T-cell (primary cell): Measurements from ENCODE around the gene PRR5L. TPM values are rescaled to one million over a fixed set of nuclear protein-coding genes. Genes with fewer than 3 reads are reported as not detected.

ENCODE experiments used
- ATAC-seq, 4 experiments: fragments of 200-7000 bp in 3 of 4; fragments of 150-1000 bp in 1 of 4; cut with Tn5 transposase; replicated peaks in 1 of 4; 1 replicate in 3 of 4; 2 replicates in 1 of 4; pipeline ENCODE4 v1.10.0; 2021; ENCODE audit warnings: moderate library complexity in 3 of 4, mild to moderate bottlenecking in 2 of 4, moderate number of reproducible peaks in 1 of 4
- CTCF ChIA-PET, 2 donors: fragments of 300-600 bp; sonication (Branson Sonifier 250); formaldehyde crosslinking; loops; one replicate each; lab custom pipeline; 2022; ENCODE audit warnings: antibody characterized with exemption in 2 of 2; lab: Charles Lee
- POLR2A ChIA-PET, 2 donors: fragments of 300-600 bp; sonication (Branson Sonifier 250); formaldehyde crosslinking; loops; one replicate each; lab custom pipeline; 2022; ENCODE audit warnings: antibody characterized with exemption in 2 of 2; lab: Charles Lee
- DNase-seq, 35 experiments: peaks; one replicate each; pipeline versions ENCODE4 v3.0.0 to v3.0.0-alpha.2; 2013 to 2023
- H3K27ac ChIP-seq: one replicate; pipeline ENCODE4 v1.5.1; 2013; ENCODE audit warnings: low read length
- H3K27me3 ChIP-seq, 2 experiments: replicated peaks in 1 of 2; 1 replicate in 1 of 2; 2 replicates in 1 of 2; pipeline versions ENCODE4 v1.6.1 to v1.7.0; 2013; ENCODE audit warnings: low read length in 1 of 2, mixed read lengths in 1 of 2; ENCODE audit not compliant: control insufficient read depth in 2 of 2, insufficient read depth in 2 of 2; ENCODE audit errors: extremely low read depth in 1 of 2
- H3K36me3 ChIP-seq, 2 donors: 1 replicate in 1 of 2; 2 replicates in 1 of 2; pipeline versions ENCODE4 v1.6.1 to v1.7.0; 2013; ENCODE audit warnings: low read length in 1 of 2; ENCODE audit not compliant: control insufficient read depth in 2 of 2, insufficient read depth in 1 of 2; ENCODE audit errors: extremely low read depth in 1 of 2
- H3K4me1 ChIP-seq, 2 experiments: 1 replicate in 1 of 2; 2 replicates in 1 of 2; pipeline versions ENCODE4 v1.6.1 to v1.7.0; 2013; ENCODE audit warnings: low read length in 2 of 2, mixed read lengths in 1 of 2; ENCODE audit not compliant: insufficient read depth in 2 of 2, control insufficient read depth in 1 of 2; ENCODE audit errors: extremely low read depth in 1 of 2
- H3K4me3 ChIP-seq, 2 donors: 1 replicate in 1 of 2; 2 replicates in 1 of 2; pipeline versions ENCODE4 v1.5.1 to v1.7.0; 2013; ENCODE audit warnings: mild to moderate bottlenecking in 2 of 2, low read length in 1 of 2, moderate library complexity in 1 of 2; ENCODE audit not compliant: control insufficient read depth in 1 of 2; ENCODE audit errors: extremely low read depth in 1 of 2
- H3K9me3 ChIP-seq: 2 replicates; pipeline ENCODE4 v1.7.0; 2013
- H3K27ac Mint-ChIP-seq, 2 donors: one replicate each; pipeline ENCODE4 v1.8.0; 2020 to 2021; ENCODE audit warnings: mild to moderate bottlenecking in 2 of 2, mixed read lengths in 2 of 2
- H3K27me3 Mint-ChIP-seq, 2 donors: one replicate each; pipeline ENCODE4 v1.8.0; 2021 to 2022; ENCODE audit warnings: mixed read lengths in 2 of 2
- H3K36me3 Mint-ChIP-seq: one replicate; pipeline ENCODE4 v1.8.0; 2021; ENCODE audit warnings: mixed read lengths
- H3K4me1 Mint-ChIP-seq, 3 donors: one replicate each; pipeline ENCODE4 v1.8.0; 2020 to 2022; ENCODE audit warnings: mixed read lengths in 3 of 3, mild to moderate bottlenecking in 1 of 3
- H3K4me3 Mint-ChIP-seq, 3 donors: one replicate each; pipeline ENCODE4 v1.8.0; 2020 to 2022; ENCODE audit warnings: mild to moderate bottlenecking in 3 of 3, mixed read lengths in 3 of 3, moderate library complexity in 3 of 3
- H3K9me3 Mint-ChIP-seq, 3 donors: one replicate each; pipeline ENCODE4 v1.8.0; 2020 to 2022; ENCODE audit warnings: mixed read lengths in 3 of 3
- WGBS: methylation state at CpG from one replicate; pipeline ENCODE4 v1.1.5; 2013; ENCODE audit warnings: missing lambda C conversion rate; ENCODE audit not compliant: insufficient coverage; 5-methylcytosine and 5-hydroxymethylcytosine counted together
- total RNA-seq, 35 experiments: library from RNA in 6 of 35; stranded (reverse) in 6 of 35; fragments of 120-200 nt in 1 of 35; gene quantifications; one replicate each; pipeline versions ENCODE4 v1.2.1 to v1.2.4 and lab custom pipeline; 2013 to 2026

PRR5L gene
- total RNA-seq, 5 donors from 2014 or later (not counting 1 experiment from before 2014, with no cell fraction given), result 22.3 to 64.0 (median 31.3) TPM

DNA sequence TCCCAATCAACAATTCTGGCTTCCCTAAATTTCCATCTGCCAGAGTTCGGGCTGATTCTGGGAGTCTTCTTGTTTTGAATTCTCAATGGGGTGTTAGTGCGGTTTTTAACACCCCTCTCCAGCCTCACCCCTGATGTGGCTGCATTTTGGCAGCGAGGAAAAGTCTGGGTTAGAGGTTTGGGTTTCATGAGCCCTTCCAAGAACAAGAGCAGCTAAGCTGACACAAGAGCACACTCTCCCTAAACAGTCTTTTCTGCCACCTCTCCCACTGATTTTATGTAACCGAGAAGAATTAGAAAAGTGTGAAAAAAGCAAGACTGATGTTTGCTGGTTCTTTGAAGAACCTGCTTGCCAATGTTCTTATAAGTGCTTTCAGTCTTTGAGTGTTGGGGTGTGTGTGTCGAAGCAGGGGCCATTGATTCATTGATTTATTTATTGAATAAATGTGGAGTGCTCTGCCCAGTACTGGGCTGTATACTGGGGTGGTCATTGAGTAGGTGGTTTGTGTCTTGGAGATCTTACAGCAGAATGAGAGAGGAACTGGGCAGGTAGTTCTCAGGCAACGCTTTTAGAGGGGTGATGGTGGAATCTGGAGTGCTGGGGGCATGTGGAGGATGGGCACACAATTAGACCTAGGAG is 112.5 kb downstream of the PRR5L start:
- ATAC-seq (peak in 2 of 4 experiments; percentile 27 to 35), DNase-seq (peak in 1 of 35 experiments; percentile 22)
- Histone ChIP-seq H3K36me3 (peaks cover 0 to 29% of the 10 kb centered on the region in 2 donors), H3K27me3 (no peaks in the 10 kb centered on the region), H3K4me1 (peaks cover 18 to 56% of the 10 kb centered on the region in 2 experiments), H3K27ac (peak overlapping the region; percentile 70), H3K9me3 (no peaks in the 10 kb centered on the region), H3K4me3 (no peak overlapping the region)
- peaks cover 37 to 77% (median 46%) of the 10 kb centered on the region in 3 donors for H3K4me1 Mint-ChIP-seq
- ChIA-PET CTCF (interaction anchor here in 1 of 2 donors (0.8 kb wide), 1 partner anchor 16 kb away, joined by 4 read pairs; no protein-coding TSS in a partner anchor), POLR2A (no interaction called here)
- peak overlapping the region; percentile 47 to 72 (median 51) for H3K4me3 Mint-ChIP-seq
- no peaks in the 10 kb centered on the region for H3K9me3 Mint-ChIP-seq
- H3K27ac Mint-ChIP-seq, result peak overlapping the region; percentile 92 to 94
- H3K36me3 Mint-ChIP-seq, result peaks cover 10% of the 10 kb centered on the region
- H3K27me3 Mint-ChIP-seq, result no peaks in the 10 kb centered on the region
- WGBS, result 45% methylated on average over 1 of the region's 6 CpGs

DNA sequence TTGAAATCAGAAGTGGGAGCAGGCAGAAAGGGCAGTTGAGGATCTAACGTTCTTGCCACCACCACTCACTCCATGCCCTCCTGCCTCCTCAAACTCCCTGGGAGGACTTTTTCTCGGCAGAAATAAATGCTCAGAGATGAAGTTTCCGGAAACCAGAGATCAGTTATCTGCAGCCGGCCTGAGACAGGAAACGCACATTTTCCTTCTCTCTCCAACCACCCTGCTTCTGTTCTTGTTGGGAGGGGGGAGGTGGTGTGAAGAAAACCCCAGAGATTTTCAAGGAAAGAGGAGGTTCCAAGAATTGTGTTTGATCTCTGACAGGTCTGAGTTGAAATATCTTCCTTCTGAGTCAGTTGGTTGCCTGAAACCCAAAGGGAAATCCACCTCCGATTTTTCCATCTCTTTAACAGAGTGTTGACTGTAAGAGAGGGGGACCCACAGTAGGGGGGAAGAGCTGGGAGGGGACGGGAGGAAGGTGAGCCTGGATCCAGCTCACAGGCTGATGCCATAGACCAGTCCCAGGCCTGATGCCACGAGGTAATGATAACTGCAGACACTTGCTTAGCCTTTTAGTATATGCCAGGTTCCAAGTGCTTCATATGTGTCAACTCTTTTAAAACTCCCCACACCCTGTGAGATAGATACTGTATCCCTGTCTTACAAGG is 113.2 kb downstream of the PRR5L start:
- no peaks in the 10 kb centered on the region for H3K9me3 Mint-ChIP-seq
- H3K27ac ChIP-seq, result peak overlapping the region; percentile 70
- H3K36me3 ChIP-seq, result peaks cover 0 to 29% of the 10 kb centered on the region in 2 donors
- peak overlapping the region; percentile 92 to 94 for H3K27ac Mint-ChIP-seq
- 0% methylated on average over 1 of the region's 8 CpGs for WGBS
- H3K4me1 ChIP-seq, result peaks cover 18 to 56% of the 10 kb centered on the region in 2 experiments
- peak in 3 of 35 experiments; percentile 10 to 48 (median 10) for DNase-seq
- ChIA-PET POLR2A (no interaction called here), CTCF (interaction anchor here in 1 of 2 donors (0.8 kb wide), 1 partner anchor 16 kb away, joined by 4 read pairs; no protein-coding TSS in a partner anchor)
- no peaks in the 10 kb centered on the region for H3K27me3 Mint-ChIP-seq
- H3K4me1 Mint-ChIP-seq, result peaks cover 37 to 74% (median 46%) of the 10 kb centered on the region in 3 donors
- H3K4me3 ChIP-seq, result no peak overlapping the region
- no peaks in the 10 kb centered on the region for H3K27me3 ChIP-seq
- ATAC-seq, result peak; percentile 58 to 63 (median 59)
- H3K36me3 Mint-ChIP-seq, result peaks cover 8% of the 10 kb centered on the region
- peak overlapping the region; percentile 47 to 72 (median 51) for H3K4me3 Mint-ChIP-seq
- no peaks in the 10 kb centered on the region for H3K9me3 ChIP-seq

DNA sequence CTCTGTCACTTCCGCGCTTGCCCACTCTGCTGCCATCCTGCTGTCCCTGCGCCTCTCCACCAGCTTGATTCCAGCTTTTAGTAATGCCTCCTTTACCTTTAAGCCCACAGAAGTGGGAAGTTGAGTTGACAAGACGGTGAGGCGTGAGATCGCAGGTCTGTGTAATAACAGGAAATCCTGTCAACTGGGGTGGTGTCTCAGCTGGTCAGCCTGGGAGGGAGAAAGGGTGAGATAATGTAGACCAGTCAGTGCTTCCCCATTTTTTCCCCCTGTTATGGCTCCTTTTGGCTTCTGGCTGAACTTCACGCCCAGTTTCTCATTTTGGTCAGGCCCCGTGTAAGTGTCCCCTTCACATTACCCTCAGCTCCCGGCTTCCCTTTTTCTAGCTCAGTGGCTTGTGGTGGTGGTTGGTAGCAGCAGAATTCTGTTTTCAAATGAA is 115.1 kb downstream of the PRR5L start:
- peak in 17 of 35 experiments; percentile 4 to 50 (median 20) for DNase-seq
- peak in 3 of 4 experiments; percentile 35 to 57 (median 53) for ATAC-seq
- Histone ChIP-seq H3K4me1 (peaks cover 18 to 61% of the 10 kb centered on the region in 2 experiments), H3K27me3 (no peaks in the 10 kb centered on the region), H3K27ac (peak overlapping the region; percentile 70), H3K9me3 (no peaks in the 10 kb centered on the region), H3K36me3 (peaks cover 0 to 20% of the 10 kb centered on the region in 2 donors), H3K4me3 (no peak overlapping the region)
- no peaks in the 10 kb centered on the region for H3K9me3 Mint-ChIP-seq
- H3K4me1 Mint-ChIP-seq, result peaks cover 37 to 76% (median 46%) of the 10 kb centered on the region in 3 donors
- WGBS, result 0% methylated on average over 3 of the region's 9 CpGs
- H3K4me3 Mint-ChIP-seq, result peak overlapping the region; percentile 18 to 52 (median 45)
- peak overlapping the region; percentile 86 to 88 for H3K27ac Mint-ChIP-seq
- H3K36me3 Mint-ChIP-seq, result peaks cover 8% of the 10 kb centered on the region
- ChIA-PET POLR2A (no interaction called here), CTCF (interaction anchor here in 1 of 2 donors (1.1 to 1.7 kb wide), 4 partner anchors 8 to 68 kb away, joined by 3 to 5 read pairs (median 4); no protein-coding TSS in a partner anchor)
- no peaks in the 10 kb centered on the region for H3K27me3 Mint-ChIP-seq

DNA sequence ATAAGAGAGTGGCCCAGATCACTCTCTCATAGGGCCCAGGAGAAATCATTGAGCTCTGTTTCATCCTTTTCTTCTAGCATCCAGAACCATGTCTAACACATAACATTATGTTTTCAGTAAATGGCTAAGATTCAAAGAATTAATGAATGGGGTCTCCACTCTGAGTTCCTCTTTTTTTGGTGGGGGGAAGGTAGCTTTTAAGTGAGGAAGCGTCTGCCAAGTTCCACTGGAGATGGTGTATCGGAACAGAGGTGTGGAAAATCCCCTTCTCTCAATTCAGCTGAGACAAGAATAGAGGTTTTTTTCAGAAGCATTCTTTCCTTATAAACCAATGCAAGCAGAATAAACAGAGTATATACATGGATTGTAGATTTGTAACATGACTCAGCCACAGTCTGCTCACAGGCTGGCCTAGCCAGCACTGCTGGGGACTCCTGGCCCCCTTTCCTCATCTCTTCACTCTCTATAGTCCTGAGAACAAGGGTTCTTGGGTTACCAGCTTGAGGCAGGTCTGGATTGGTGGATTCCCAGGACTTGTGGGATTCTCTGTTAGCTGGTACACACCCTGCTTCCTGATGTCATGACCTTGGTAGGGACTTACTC is 116.8 kb downstream of the PRR5L start:
- ATAC-seq (no peak), DNase-seq (no peak)
- CTCF ChIA-PET, result interaction anchor here in 1 of 2 donors (0.5 to 1.7 kb wide), 2 partner anchors 36 to 62 kb away, joined by 4 to 5 read pairs; no protein-coding TSS in a partner anchor
- WGBS, result no CpG with 5 or more reads among the region's 2 CpGs
- Histone ChIP-seq H3K4me1 (peaks cover 18 to 71% of the 10 kb centered on the region in 2 experiments), H3K27me3 (no peaks in the 10 kb centered on the region), H3K36me3 (peaks cover 0 to 24% of the 10 kb centered on the region in 2 donors), H3K27ac (no peak overlapping the region), H3K9me3 (no peaks in the 10 kb centered on the region), H3K4me3 (no peak overlapping the region)
- Mint-ChIP-seq H3K36me3 (peaks cover 20% of the 10 kb centered on the region), H3K27me3 (no peaks in the 10 kb centered on the region), H3K9me3 (no peaks in the 10 kb centered on the region), H3K4me3 (no peak overlapping the region), H3K27ac (peak overlapping the region; percentile 45 to 58), H3K4me1 (peaks cover 37 to 78% (median 45%) of the 10 kb centered on the region in 3 donors)
- POLR2A ChIA-PET, result interaction anchor here (0.5 to 0.6 kb wide), 2 partner anchors 12 to 1531 kb away, joined by 3 to 5 read pairs; no protein-coding TSS in a partner anchor

DNA sequence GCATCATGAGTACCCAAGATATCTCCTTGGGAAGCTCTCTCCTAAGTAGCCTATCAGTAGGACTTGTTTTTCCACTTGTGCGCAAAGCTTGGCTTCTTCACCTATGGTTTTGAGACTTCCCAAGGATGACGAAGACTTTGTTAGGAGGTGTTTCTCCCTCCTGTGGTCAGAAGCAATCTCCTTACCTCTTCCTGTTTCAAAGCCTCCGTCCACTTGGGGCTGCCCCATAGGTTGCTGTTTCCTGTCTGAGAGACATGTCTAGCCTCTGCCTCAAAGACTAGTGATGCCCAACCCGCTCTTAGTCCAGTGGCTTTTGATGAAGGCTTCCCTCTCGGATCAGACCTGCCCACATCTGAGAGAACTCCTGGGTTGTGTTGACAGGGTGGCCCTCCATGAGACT is 121.1 kb downstream of the PRR5L start:
- WGBS, result 83% methylated on average over 2 of the region's 5 CpGs
- ChIA-PET POLR2A (no interaction called here), CTCF (interaction anchor here in 1 of 2 donors (0.6 kb wide), 1 partner anchor 40 kb away, joined by 3 read pairs; no protein-coding TSS in a partner anchor)
- Histone ChIP-seq H3K4me1 (peaks cover 3 to 51% of the 10 kb centered on the region in 2 experiments), H3K9me3 (no peaks in the 10 kb centered on the region), H3K27me3 (no peaks in the 10 kb centered on the region), H3K27ac (no peak overlapping the region), H3K36me3 (peaks cover 0 to 27% of the 10 kb centered on the region in 2 donors), H3K4me3 (no peak overlapping the region)
- ATAC-seq (no peak), DNase-seq (no peak)
- Mint-ChIP-seq H3K4me3 (no peak overlapping the region), H3K36me3 (peaks cover 33% of the 10 kb centered on the region), H3K9me3 (no peaks in the 10 kb centered on the region), H3K27me3 (peaks cover 0 to 4% of the 10 kb centered on the region in 2 donors), H3K27ac (peak overlapping the region; percentile 71 to 77), H3K4me1 (peaks cover 13 to 71% (median 33%) of the 10 kb centered on the region in 3 donors)
